ENCODE measurements around the gene TNNI2.

- TF ChIP-seq POLR2A (IDR thresholded peaks at IDR 0.05; ENCODE audit: low read depth, low read length) (no peak), POLR2AphosphoS5 (IDR thresholded peaks at IDR 0.05; ENCODE audit: low read depth, low read length) (no peak), TAF1 (IDR thresholded peaks at IDR 0.05; ENCODE audit: low read depth, low read length) (no peak)
Measured at GRCh38 chr11:1843796-1844195, 5.0 kb downstream of the TNNI2 start.

Data from GM12891 (cell line).